HEK293 (cell line): ENCODE measurements around the gene PDIA5.

ENCODE experiments used
- CTCF ChIA-PET: fragments of 350-600 bp; formaldehyde crosslinking; extraction: SDS; loops from one replicate; lab custom pipeline; 2021; ENCODE audit warnings: antibody characterized with exemption; lab: Yijun Ruan, JAX
- POLR2A ChIA-PET: fragments of 300-600 bp; formaldehyde crosslinking; extraction: SDS; loops from one replicate; lab custom pipeline; 2020; ENCODE audit warnings: antibody characterized with exemption, inconsistent platforms; lab: Yijun Ruan, JAX
- H3K27ac ChIP-seq: fragments of 200-500 bp; sonication (Bioruptor generic); 2 replicates; pipeline ENCODE4 v1.5.1; 2014; ENCODE audit warnings: low read depth, low read length, control low read depth, inconsistent platforms; ENCODE audit errors: extremely low read depth
- H3K36me3 ChIP-seq, 2 experiments: fragments of 200-500 bp in 1 of 2; sonication (Bioruptor generic) in 1 of 2; 1 replicate in 1 of 2; 2 replicates in 1 of 2; pipeline ENCODE4 v1.5.1; 2014 to 2017; ENCODE audit warnings: inconsistent platforms in 2 of 2, low read length in 2 of 2; ENCODE audit not compliant: control insufficient read depth in 2 of 2, insufficient read depth in 1 of 2
- H3K4me1 ChIP-seq: fragments of 200-500 bp; sonication (Bioruptor generic); 2 replicates; pipeline ENCODE4 v1.5.1; 2014; ENCODE audit warnings: mild to moderate bottlenecking, low read length, inconsistent platforms; ENCODE audit not compliant: control insufficient read depth, insufficient read depth
- H3K4me3 ChIP-seq: 2 replicates; pipeline ENCODE4 v1.5.1; 2011; ENCODE audit warnings: low read depth, mild to moderate bottlenecking, control low read depth, low read length, moderate library complexity
- H3K9me3 ChIP-seq: fragments of 200-500 bp; sonication (Bioruptor generic); 2 replicates; pipeline ENCODE4 v1.5.1; 2014; ENCODE audit warnings: low read depth, low read length, inconsistent platforms; ENCODE audit not compliant: control insufficient read depth, insufficient read depth
- INSM2 ChIP-seq: fragments of 450-650 bp; formaldehyde crosslinking; IDR thresholded peaks from 2 replicates; pipeline ENCODE4 v1.5.1; 2016; ENCODE audit warnings: missing biosample characterization, missing genetic modification characterization
- MZF1 ChIP-seq: fragments of 450-650 bp; formaldehyde crosslinking; IDR thresholded peaks from 2 replicates; pipeline ENCODE4 v1.5.1; 2017; ENCODE audit warnings: missing biosample characterization, missing genetic modification characterization, borderline replicate concordance
- SETDB1 ChIP-seq: IDR thresholded peaks from one replicate; pipeline ENCODE4 v1.6.1; 2017; ENCODE audit warnings: mild to moderate bottlenecking, low read length, moderate library complexity, mixed read lengths; ENCODE audit not compliant: insufficient read length
- SP2 ChIP-seq: fragments of 450-650 bp; formaldehyde crosslinking; IDR thresholded peaks from 2 replicates; pipeline ENCODE4 v1.5.1; 2016; ENCODE audit warnings: missing biosample characterization, missing genetic modification characterization
- SP7 ChIP-seq: fragments of 450-650 bp; formaldehyde crosslinking; IDR thresholded peaks from 2 replicates; pipeline ENCODE4 v1.5.1; 2016; ENCODE audit warnings: missing biosample characterization, missing genetic modification characterization
- TSHZ1 ChIP-seq: fragments of 450-650 bp; formaldehyde crosslinking; IDR thresholded peaks from 2 replicates; pipeline ENCODE4 v1.5.1; 2016; ENCODE audit warnings: missing biosample characterization, missing genetic modification characterization, borderline replicate concordance
- YY2 ChIP-seq: fragments of 450-650 bp; formaldehyde crosslinking; IDR thresholded peaks from 2 replicates; pipeline ENCODE4 v1.5.1; 2016; ENCODE audit warnings: missing biosample characterization, missing genetic modification characterization
- ZBTB20 ChIP-seq: fragments of 450-650 bp; formaldehyde crosslinking; IDR thresholded peaks from 2 replicates; pipeline ENCODE4 v1.5.1; 2016; ENCODE audit warnings: missing biosample characterization, missing genetic modification characterization
- ZEB2 ChIP-seq: fragments of 450-650 bp; formaldehyde crosslinking; IDR thresholded peaks from 2 replicates; pipeline ENCODE4 v1.5.1; 2016; ENCODE audit warnings: missing biosample characterization, missing genetic modification characterization
- ZFHX2 ChIP-seq: fragments of 450-650 bp; formaldehyde crosslinking; conservative IDR thresholded peaks from 2 replicates; pipeline ENCODE4 v1.5.1; 2016; ENCODE audit warnings: missing biosample characterization, missing genetic modification characterization
- ZNF114 ChIP-seq: fragments of 450-650 bp; formaldehyde crosslinking; IDR thresholded peaks from 2 replicates; pipeline ENCODE4 v1.5.0; 2017; ENCODE audit warnings: missing biosample characterization, missing genetic modification characterization
- ZNF138 ChIP-seq: fragments of 450-650 bp; formaldehyde crosslinking; IDR thresholded peaks from 2 replicates; pipeline ENCODE4 v1.5.1; 2016; ENCODE audit warnings: missing biosample characterization, missing genetic modification characterization, borderline replicate concordance
- ZNF169 ChIP-seq: fragments of 450-650 bp; formaldehyde crosslinking; IDR thresholded peaks from 2 replicates; pipeline ENCODE4 v1.5.1; 2016; ENCODE audit warnings: missing biosample characterization, missing genetic modification characterization
- ZNF302 ChIP-seq: fragments of 450-650 bp; formaldehyde crosslinking; IDR thresholded peaks from 2 replicates; pipeline ENCODE4 v1.5.1; 2016; ENCODE audit warnings: missing biosample characterization, missing genetic modification characterization, low read depth
- ZNF324 ChIP-seq: fragments of 450-650 bp; formaldehyde crosslinking; IDR thresholded peaks from 2 replicates; pipeline ENCODE4 v1.5.1; 2016; ENCODE audit warnings: missing biosample characterization, missing genetic modification characterization
- ZNF335 ChIP-seq: fragments of 450-650 bp; formaldehyde crosslinking; conservative IDR thresholded peaks from 2 replicates; pipeline ENCODE4 v1.5.1; 2016; ENCODE audit warnings: missing biosample characterization, missing genetic modification characterization
- ZNF529 ChIP-seq: fragments of 450-650 bp; formaldehyde crosslinking; IDR thresholded peaks from 2 replicates; pipeline ENCODE4 v1.5.1; 2017; ENCODE audit warnings: missing genetic modification characterization, missing biosample characterization; ENCODE audit not compliant: insufficient replicate concordance
- ZNF585B ChIP-seq: fragments of 450-650 bp; formaldehyde crosslinking; IDR thresholded peaks from 2 replicates; pipeline ENCODE4 v1.5.1; 2016; ENCODE audit warnings: missing biosample characterization, missing genetic modification characterization
- ZNF600 ChIP-seq: fragments of 450-650 bp; formaldehyde crosslinking; IDR thresholded peaks from 2 replicates; pipeline ENCODE4 v1.5.1; 2016; ENCODE audit warnings: missing biosample characterization, missing genetic modification characterization
- ZNF658 ChIP-seq: fragments of 450-650 bp; formaldehyde crosslinking; IDR thresholded peaks from 2 replicates; pipeline ENCODE4; 2016; ENCODE audit warnings: missing biosample characterization, missing genetic modification characterization
- ZNF660 ChIP-seq: fragments of 450-650 bp; IDR thresholded peaks from 2 replicates; pipeline ENCODE4 v1.5.1; 2018; ENCODE audit warnings: missing biosample characterization, mild to moderate bottlenecking, missing genetic modification characterization
- ZNF777 ChIP-seq: fragments of 450-650 bp; formaldehyde crosslinking; IDR thresholded peaks from 2 replicates; pipeline ENCODE4 v1.5.1; 2017; ENCODE audit warnings: missing biosample characterization, missing genetic modification characterization, borderline replicate concordance
- ZNF785 ChIP-seq: fragments of 450-650 bp; formaldehyde crosslinking; IDR thresholded peaks from 2 replicates; pipeline ENCODE4 v1.5.1; 2016; ENCODE audit warnings: missing biosample characterization, missing genetic modification characterization
- TF ChIP-seq, protein P1 (sequence below): fragments of 450-650 bp; formaldehyde crosslinking; IDR thresholded peaks from 2 replicates; pipeline ENCODE4 v1.5.1; 2016; ENCODE audit warnings: missing biosample characterization, missing genetic modification characterization
- TF ChIP-seq, protein P2 (sequence below): fragments of 450-650 bp; IDR thresholded peaks from 2 replicates; pipeline ENCODE4 v1.5.1; 2018; ENCODE audit warnings: missing biosample characterization, mild to moderate bottlenecking, missing genetic modification characterization

PDIA5 gene

GRCh38 chr3:123129532-123129931, 62.7 kb downstream of the PDIA5 start:
- TF ChIP-seq ZNF777 (tag by site-specific recombination) (no peak), ZNF660 (tag by site-specific recombination) (no peak), ZNF324 (tag by site-specific recombination) (no peak), ZNF335 (tag by site-specific recombination) (no peak), INSM2 (tag by site-specific recombination) (no peak), ZFHX2 (no peak), SP2 (tag by site-specific recombination) (no peak), SP7 (no peak), ZBTB20 (no peak), ZNF585B (tag by site-specific recombination) (no peak), ZNF658 (no peak), ZNF600 (no peak), ZNF169 (no peak), ZNF302 (tag by site-specific recombination) (no peak), SETDB1 (no peak)
- TF ChIP-seq, protein P1, sequence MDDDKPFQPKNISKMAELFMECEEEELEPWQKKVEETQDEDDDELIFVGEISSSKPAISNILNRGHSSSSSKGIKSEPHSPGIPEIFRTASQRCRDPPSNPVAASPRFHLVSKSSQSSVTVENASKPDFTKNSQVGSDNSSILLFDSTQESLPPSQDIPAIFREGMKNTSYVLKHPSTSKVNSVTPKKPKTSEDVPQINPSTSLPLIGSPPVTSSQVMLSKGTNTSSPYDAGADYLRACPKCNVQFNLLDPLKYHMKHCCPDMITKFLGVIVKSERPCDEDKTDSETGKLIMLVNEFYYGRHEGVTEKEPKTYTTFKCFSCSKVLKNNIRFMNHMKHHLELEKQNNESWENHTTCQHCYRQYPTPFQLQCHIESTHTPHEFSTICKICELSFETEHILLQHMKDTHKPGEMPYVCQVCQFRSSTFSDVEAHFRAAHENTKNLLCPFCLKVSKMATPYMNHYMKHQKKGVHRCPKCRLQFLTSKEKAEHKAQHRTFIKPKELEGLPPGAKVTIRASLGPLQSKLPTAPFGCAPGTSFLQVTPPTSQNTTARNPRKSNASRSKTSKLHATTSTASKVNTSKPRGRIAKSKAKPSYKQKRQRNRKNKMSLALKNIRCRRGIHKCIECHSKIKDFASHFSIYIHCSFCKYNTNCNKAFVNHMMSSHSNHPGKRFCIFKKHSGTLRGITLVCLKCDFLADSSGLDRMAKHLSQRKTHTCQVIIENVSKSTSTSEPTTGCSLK (tag by site-specific recombination), result no peak
- TF ChIP-seq, protein P2, sequence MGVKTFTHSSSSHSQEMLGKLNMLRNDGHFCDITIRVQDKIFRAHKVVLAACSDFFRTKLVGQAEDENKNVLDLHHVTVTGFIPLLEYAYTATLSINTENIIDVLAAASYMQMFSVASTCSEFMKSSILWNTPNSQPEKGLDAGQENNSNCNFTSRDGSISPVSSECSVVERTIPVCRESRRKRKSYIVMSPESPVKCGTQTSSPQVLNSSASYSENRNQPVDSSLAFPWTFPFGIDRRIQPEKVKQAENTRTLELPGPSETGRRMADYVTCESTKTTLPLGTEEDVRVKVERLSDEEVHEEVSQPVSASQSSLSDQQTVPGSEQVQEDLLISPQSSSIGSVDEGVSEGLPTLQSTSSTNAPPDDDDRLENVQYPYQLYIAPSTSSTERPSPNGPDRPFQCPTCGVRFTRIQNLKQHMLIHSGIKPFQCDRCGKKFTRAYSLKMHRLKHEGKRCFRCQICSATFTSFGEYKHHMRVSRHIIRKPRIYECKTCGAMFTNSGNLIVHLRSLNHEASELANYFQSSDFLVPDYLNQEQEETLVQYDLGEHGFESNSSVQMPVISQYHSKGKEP, result no peak
- no peaks in the 10 kb centered on the region for H3K4me1 ChIP-seq
- H3K36me3 ChIP-seq, result peaks cover 0 to 81% of the 10 kb centered on the region in 2 experiments; a peak in 2 of 3 replicates
- ChIA-PET CTCF (no interaction called here), POLR2A (interaction anchor here (0.6 kb wide), 1 partner anchor 13 kb away, joined by 6 read pairs; no protein-coding TSS in a partner anchor)
- H3K4me3 ChIP-seq, result no peak overlapping the region
- H3K9me3 ChIP-seq, result no peaks in the 10 kb centered on the region
- H3K27ac ChIP-seq, result no peak overlapping the region

GRCh38 chr3:123130079-123130750, 63.4 kb downstream of the PDIA5 start:
- Histone ChIP-seq H3K4me1 (no peaks in the 10 kb centered on the region), H3K9me3 (no peaks in the 10 kb centered on the region), H3K4me3 (no peak overlapping the region), H3K27ac (no peak overlapping the region), H3K36me3 (peaks cover 0 to 77% of the 10 kb centered on the region in 2 experiments; a peak in 2 of 3 replicates)
- ChIA-PET POLR2A (interaction anchor here (0.6 to 1.0 kb wide), 2 partner anchors 13 to 71 kb away, joined by 3 to 6 read pairs; partner anchors contain the start of gene SEC22A), CTCF (interaction anchor here (0.7 kb wide), 1 partner anchor 86 kb away, joined by 3 read pairs; no protein-coding TSS in a partner anchor)
- TF ChIP-seq MZF1 (tag by site-specific recombination) (no peak), ZNF138 (tag by site-specific recombination) (no peak), YY2 (tag by site-specific recombination) (no peak), ZNF529 (tag by site-specific recombination) (no peak), ZEB2 (no peak), ZNF114 (no peak), TSHZ1 (tag by site-specific recombination) (no peak), ZNF785 (tag by site-specific recombination) (no peak)
